Panc1 (cell line): ENCODE data around the gene TNFSF9. TPM values are rescaled to one million over a fixed set of nuclear protein-coding genes. Genes with fewer than 3 reads are reported as not detected.
A peak's percentile ranks its signal among the peaks of the same experiment; 100 is the strongest.

Experiments
- ATAC-seq: fragments of 200-7000 bp; cut with Tn5 transposase; 2 replicates; pipeline ENCODE4 v1.9.1; 2020; ENCODE audit warnings: mild to moderate bottlenecking, moderate library complexity
- BruUV-seq: library from RNA; stranded (reverse); fragments of 400-500 nt; replicated peaks from 2 replicates; lab custom pipeline; 2021; lab: Mats Ljungman, UMichigan
- CTCF ChIA-PET: fragments of 300-600 bp; sonication (Branson Sonifier 250); formaldehyde crosslinking; loops from one replicate; lab custom pipeline; 2022; ENCODE audit warnings: antibody characterized with exemption; lab: Charles Lee
- POLR2A ChIA-PET: fragments of 300-600 bp; sonication (Branson Sonifier 250); formaldehyde crosslinking; loops from one replicate; lab custom pipeline; 2022; ENCODE audit warnings: antibody characterized with exemption; lab: Charles Lee
- DNase-seq: peaks from one replicate; pipeline ENCODE4 v3.0.0-alpha.2; 2010; ENCODE audit warnings: low read depth, low spot score
- H3K27ac ChIP-seq: 2 replicates; pipeline ENCODE4 v1.5.1; 2011; ENCODE audit warnings: mild to moderate bottlenecking, low read length, inconsistent platforms
- H3K27me3 ChIP-seq: fragments of 200-500 bp; sonication (Bioruptor generic); 2 replicates; pipeline ENCODE4 v1.6.0; 2014; ENCODE audit warnings: low read length, inconsistent platforms; ENCODE audit not compliant: control insufficient read depth, insufficient read depth
- H3K36me3 ChIP-seq: fragments of 200-500 bp; sonication (Bioruptor generic); 2 replicates; pipeline ENCODE4 v1.5.1; 2014; ENCODE audit warnings: inconsistent platforms, mild to moderate bottlenecking, low read length, moderate library complexity; ENCODE audit not compliant: control insufficient read depth, insufficient read depth
- H3K4me1 ChIP-seq: 2 replicates; pipeline ENCODE4 v1.5.1; 2011; ENCODE audit warnings: inconsistent platforms, mild to moderate bottlenecking, low read length, moderate library complexity; ENCODE audit not compliant: control insufficient read depth, insufficient read depth
- H3K4me3 ChIP-seq, 2 experiments: 2 replicates each; pipeline ENCODE4 v1.5.1; 2011 to 2012; ENCODE audit warnings: low read depth in 2 of 2, low read length in 2 of 2, mild to moderate bottlenecking in 2 of 2, inconsistent platforms in 1 of 2, moderate library complexity in 1 of 2
- H3K9me3 ChIP-seq: fragments of 200-500 bp; sonication (Bioruptor generic); 2 replicates; pipeline ENCODE4 v1.5.1; 2014; ENCODE audit warnings: low read depth, mild to moderate bottlenecking, inconsistent platforms, low read length, moderate library complexity; ENCODE audit not compliant: control insufficient read depth, insufficient read depth
- POLR2AphosphoS5 ChIP-seq: IDR thresholded peaks from 2 replicates; pipeline ENCODE4 v1.6.1; 2012; ENCODE audit warnings: mild to moderate bottlenecking, low read depth, low read length, moderate library complexity
- REST ChIP-seq, 2 experiments: IDR thresholded peaks; 2 replicates each; pipeline ENCODE4 v1.6.1; 2011 to 2012; ENCODE audit warnings: low read depth in 2 of 2, control low read depth in 1 of 2, low read length in 1 of 2, mild to moderate bottlenecking in 1 of 2, moderate library complexity in 1 of 2; ENCODE audit not compliant: insufficient read depth in 1 of 2
- SIN3A ChIP-seq: IDR thresholded peaks from 2 replicates; pipeline ENCODE4 v1.6.1; 2012; ENCODE audit warnings: low read depth, mild to moderate bottlenecking, low read length, moderate library complexity, borderline replicate concordance; ENCODE audit not compliant: insufficient read depth
- TCF7L2 ChIP-seq: IDR thresholded peaks from 2 replicates; pipeline ENCODE4 v1.6.1; 2011; ENCODE audit warnings: mild to moderate bottlenecking, low read depth, low read length, inconsistent platforms
- in situ Hi-C: cut with HindIII; loops from 2 replicates; pipeline ENCODE4 v1.10.0; 2016; ENCODE audit warnings: low sequenced_read_pairs, low pct_unique_long_range_greater_than_20kb
- intact Hi-C: fragments of 100-400 bp; cut with micrococcal nuclease; formaldehyde crosslinking; loops from one replicate; pipeline ENCODE4 v1.10.0; 2022; ENCODE audit not compliant: unreplicated experiment
- total RNA-seq: library from RNA; stranded (reverse); gene quantifications from one replicate; pipeline ENCODE4 v1.2.1, GENCODE V29; 2021; ENCODE audit not compliant: unreplicated experiment
- TF ChIP-seq, protein P1 (sequence below): fragments of 450-650 bp; IDR thresholded peaks from 2 replicates; pipeline ENCODE4 v1.5.1; 2017; ENCODE audit warnings: mild to moderate bottlenecking

TNFSF9 gene
- total RNA-seq, 1 experiment from 2014 or later = 2.9 TPM

GRCh38 chr19:6516018-6516658 lies 14.7 kb upstream of the TNFSF9 start:
- TF ChIP-seq, protein P1, sequence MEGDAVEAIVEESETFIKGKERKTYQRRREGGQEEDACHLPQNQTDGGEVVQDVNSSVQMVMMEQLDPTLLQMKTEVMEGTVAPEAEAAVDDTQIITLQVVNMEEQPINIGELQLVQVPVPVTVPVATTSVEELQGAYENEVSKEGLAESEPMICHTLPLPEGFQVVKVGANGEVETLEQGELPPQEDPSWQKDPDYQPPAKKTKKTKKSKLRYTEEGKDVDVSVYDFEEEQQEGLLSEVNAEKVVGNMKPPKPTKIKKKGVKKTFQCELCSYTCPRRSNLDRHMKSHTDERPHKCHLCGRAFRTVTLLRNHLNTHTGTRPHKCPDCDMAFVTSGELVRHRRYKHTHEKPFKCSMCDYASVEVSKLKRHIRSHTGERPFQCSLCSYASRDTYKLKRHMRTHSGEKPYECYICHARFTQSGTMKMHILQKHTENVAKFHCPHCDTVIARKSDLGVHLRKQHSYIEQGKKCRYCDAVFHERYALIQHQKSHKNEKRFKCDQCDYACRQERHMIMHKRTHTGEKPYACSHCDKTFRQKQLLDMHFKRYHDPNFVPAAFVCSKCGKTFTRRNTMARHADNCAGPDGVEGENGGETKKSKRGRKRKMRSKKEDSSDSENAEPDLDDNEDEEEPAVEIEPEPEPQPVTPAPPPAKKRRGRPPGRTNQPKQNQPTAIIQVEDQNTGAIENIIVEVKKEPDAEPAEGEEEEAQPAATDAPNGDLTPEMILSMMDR = no peak
- no peaks in the 10 kb centered on the region for H3K36me3 ChIP-seq
- no peaks in the 10 kb centered on the region for H3K27me3 ChIP-seq
- no peak for DNase-seq
- in situ Hi-C loops (no loop called here), intact Hi-C loops (loop anchor here (2.0 kb wide), 1 partner anchor 117 kb away; no protein-coding TSS in a partner anchor)
- H3K27ac ChIP-seq = peak overlapping the region; percentile 61; the same call in 1 of the 2 replicates
- H3K9me3 ChIP-seq = no peaks in the 10 kb centered on the region
- ChIA-PET POLR2A (interaction anchor here (0.6 kb wide), 1 partner anchor 144 kb away, joined by 3 read pairs; no protein-coding TSS in a partner anchor), CTCF (interaction anchor here (0.7 to 1.0 kb wide), 5 partner anchors 76 to 220 kb away, joined by 3 to 6 read pairs (median 3); no protein-coding TSS in a partner anchor)
- BruUV-seq = no TSS peak
- H3K4me3 ChIP-seq = peak overlapping the region; percentile 71 to 75
- ATAC-seq = peak; percentile 89
- H3K4me1 ChIP-seq = peaks cover 5% of the 10 kb centered on the region; the same call in 1 of the 2 replicates

DNA sequence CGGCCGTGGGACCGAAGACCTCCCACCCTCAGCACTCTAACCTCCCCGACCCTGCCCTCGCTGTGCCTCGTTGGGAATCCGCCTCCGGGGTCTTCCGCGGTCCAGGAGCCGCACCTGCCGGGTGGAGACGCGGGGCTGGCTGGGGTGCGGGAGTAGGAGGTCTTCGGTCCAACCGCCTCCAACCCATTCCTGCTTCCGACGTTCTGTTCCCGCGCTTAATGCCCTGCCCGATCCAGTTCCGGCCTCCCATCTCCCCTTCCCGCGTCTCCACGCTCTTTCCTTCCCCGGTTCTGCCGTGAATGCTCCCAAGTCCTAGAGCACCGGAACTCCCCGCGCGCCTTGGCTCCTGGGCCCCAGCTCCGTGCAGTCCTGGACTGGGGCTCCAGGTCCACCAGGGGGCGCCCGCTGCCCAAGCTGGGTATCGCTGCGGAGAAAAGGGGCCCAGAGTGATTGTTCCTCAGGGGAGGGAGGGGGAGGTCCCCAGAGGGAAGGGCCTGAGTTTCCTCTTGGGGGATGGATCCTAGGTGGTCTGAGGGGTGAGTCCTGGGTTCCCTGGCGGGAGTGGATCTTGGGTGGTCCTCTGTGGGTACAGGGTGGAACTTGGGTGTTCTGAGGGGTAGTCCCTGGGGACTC lies 14.1 kb upstream of the TNFSF9 start:
- in situ Hi-C loops = no loop called here

GRCh38 chr19:6518145-6518911 lies 12.5 kb upstream of the TNFSF9 start:
- peaks cover 5% of the 10 kb centered on the region; the same call in 1 of the 2 replicates for H3K4me1 ChIP-seq
- no peaks in the 10 kb centered on the region for H3K27me3 ChIP-seq
- DNase-seq (no peak), ATAC-seq (no peak)
- POLR2A ChIA-PET = no interaction called here
- H3K27ac ChIP-seq = no peak overlapping the region
- in situ Hi-C loops (no loop called here), intact Hi-C loops (no loop called here)
- no TSS peak for BruUV-seq
- TF ChIP-seq, protein P1 = no peak
- no peak for TF ChIP-seq POLR2AphosphoS5
- TF ChIP-seq REST (IDR thresholded peaks at IDR 0.05; ENCODE audit: insufficient read depth in 1 of 2, low read depth in 2 of 2, low read length in 1 of 2) = no peak
- no peak for TF ChIP-seq TCF7L2
- TF ChIP-seq SIN3A = no peak
- no peaks in the 10 kb centered on the region for H3K9me3 ChIP-seq
- no peaks in the 10 kb centered on the region for H3K36me3 ChIP-seq
- H3K4me3 ChIP-seq = no peak overlapping the region
- CTCF ChIA-PET = interaction anchor here (0.6 to 0.7 kb wide), 2 partner anchors 105 to 710 kb away, joined by 4 to 5 read pairs; no protein-coding TSS in a partner anchor

More for the DNA sequence above, 14.1 kb upstream of the TNFSF9 start:
- no TSS peak for BruUV-seq
- no peak for TF ChIP-seq TCF7L2
- TF ChIP-seq, protein P1 = peak; percentile 95
- peak overlapping the region; percentile 71 to 75 for H3K4me3 ChIP-seq
- no peaks in the 10 kb centered on the region for H3K36me3 ChIP-seq
- H3K4me1 ChIP-seq = peaks cover 5% of the 10 kb centered on the region; the same call in 1 of the 2 replicates
- ChIA-PET CTCF (interaction anchor here (0.7 to 1.0 kb wide), 5 partner anchors 77 to 220 kb away, joined by 3 to 6 read pairs (median 3); no protein-coding TSS in a partner anchor), POLR2A (interaction anchor here (0.6 kb wide), 2 partner anchors 23 to 145 kb away, joined by 3 to 5 read pairs; no protein-coding TSS in a partner anchor)
- DNase-seq (no peak), ATAC-seq (peak; percentile 94)
- no peaks in the 10 kb centered on the region for H3K9me3 ChIP-seq
- intact Hi-C loops = loop anchor here (2.0 kb wide), 1 partner anchor 116 kb away; no protein-coding TSS in a partner anchor
- H3K27ac ChIP-seq = peak overlapping the region; percentile 61; the same call in 1 of the 2 replicates
- H3K27me3 ChIP-seq = no peaks in the 10 kb centered on the region
